K562 (cell line): ENCODE results near the gene ATP6V0A4. TPM values are rescaled to one million over a fixed set of nuclear protein-coding genes. Genes with fewer than 3 reads are reported as not detected.

Experiments used
- MAFF ChIP-seq: IDR thresholded peaks from 2 replicates; pipeline ENCODE4 v1.6.1; 2012; ENCODE audit warnings: low read length, improper control_type of control experiment
- MEF2D ChIP-seq: conservative IDR thresholded peaks from 2 replicates; pipeline ENCODE4 v1.6.1; 2016; ENCODE audit warnings: low read depth, missing genetic modification characterization, missing compliant biosample characterization
- NFATC3 ChIP-seq: fragments of 450-650 bp; IDR thresholded peaks from 2 replicates; pipeline ENCODE4 v1.6.1; 2017; ENCODE audit warnings: mild to moderate bottlenecking
- NUFIP1 ChIP-seq: fragments of 450-650 bp; IDR thresholded peaks from 2 replicates; pipeline ENCODE4 v1.6.1; 2018; ENCODE audit not compliant: partially characterized antibody
- ZNF316 ChIP-seq: fragments of 450-650 bp; IDR thresholded peaks from 2 replicates; pipeline ENCODE4 v1.6.1; 2016
- polyA plus RNA-seq, 8 experiments: library from polyadenylated mRNA; depleted of rRNA in 4 of 8; stranded (reverse) in 5 of 8; unstranded in 3 of 8; fragments of >200 nt; fragmentation: Nextera tagmentation in 2 of 8; fragmentation: Illumina TruSeq in 1 of 8; extraction: Ambion mirVana in 2 of 8; extraction: Trizol in 1 of 8; gene quantifications; 2 replicates each; pipeline versions ENCODE4 v1.2.1 to v1.2.3, GENCODE V29; 2011 to 2014; ENCODE audit warnings: inconsistent platforms in 1 of 8, missing spikeins in 1 of 8
- total RNA-seq, 7 experiments: library from RNA; depleted of rRNA in 6 of 7; stranded (reverse); fragments of >200 nt in 6 of 7; fragmentation: Illumina TruSeq in 2 of 7; extraction: Trizol in 2 of 7; gene quantifications; 2 replicates each; pipeline versions ENCODE4 v1.2.1 to v1.2.3, GENCODE V29; 2011 to 2021; ENCODE audit warnings: low replicate concordance in 1 of 7
- TF ChIP-seq, protein P1 (sequence below): fragments of 450-650 bp; IDR thresholded peaks from 2 replicates; pipeline ENCODE4 v1.6.1; 2016; ENCODE audit warnings: mild to moderate bottlenecking, moderate library complexity

ATP6V0A4 gene
- total and polyA plus RNA-seq, 9 of the 15 experiments (the other 6 are each of a cell fraction or from before 2014, with no cell fraction given), result 0.03 TPM; not detected in 8

DNA sequence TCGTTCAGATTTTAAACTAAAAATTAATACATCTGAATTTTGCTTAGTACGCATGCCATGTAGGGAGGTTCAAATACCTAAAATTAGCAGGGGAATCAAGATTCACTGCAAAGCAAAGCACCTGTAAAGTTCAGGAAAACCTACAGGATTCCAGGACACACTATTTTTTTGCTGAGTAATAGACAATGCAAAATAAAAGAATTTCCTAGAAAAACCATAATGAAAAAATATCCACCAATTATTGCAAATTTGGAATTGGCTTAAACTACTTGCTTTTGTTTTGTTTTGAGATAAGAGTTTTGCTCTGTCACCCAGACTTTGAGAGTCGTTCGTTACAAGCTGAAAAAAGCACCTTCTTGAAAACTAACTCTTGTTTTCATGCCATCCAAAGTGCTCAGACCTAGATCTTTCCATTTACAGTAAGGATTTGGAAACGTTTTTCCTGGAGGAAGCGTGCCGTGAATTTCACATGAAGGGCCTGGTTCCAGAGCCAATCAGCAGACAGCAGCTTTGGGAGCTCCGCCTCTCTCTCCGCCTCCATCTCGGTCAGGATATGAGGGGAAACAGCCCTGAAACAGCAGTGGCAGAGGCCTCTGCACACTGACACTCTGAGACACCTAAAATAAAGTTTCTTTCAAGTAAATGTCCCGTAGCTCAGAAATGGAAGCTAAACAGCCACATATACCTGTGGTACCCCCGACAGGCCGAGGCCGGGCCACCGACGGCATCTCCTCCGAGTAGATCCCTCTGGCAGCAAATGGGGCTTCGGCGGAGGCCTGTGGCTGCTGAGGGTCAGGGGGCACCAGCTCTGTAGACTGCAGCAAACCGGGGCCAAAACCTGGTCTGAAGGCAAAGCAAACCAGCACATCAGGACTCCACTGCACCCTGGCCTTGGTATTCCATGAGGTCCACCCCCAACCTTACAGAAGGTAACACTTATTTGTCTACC lies 45.9 kb upstream of the ATP6V0A4 start (continued):
- TF ChIP-seq, protein P1, sequence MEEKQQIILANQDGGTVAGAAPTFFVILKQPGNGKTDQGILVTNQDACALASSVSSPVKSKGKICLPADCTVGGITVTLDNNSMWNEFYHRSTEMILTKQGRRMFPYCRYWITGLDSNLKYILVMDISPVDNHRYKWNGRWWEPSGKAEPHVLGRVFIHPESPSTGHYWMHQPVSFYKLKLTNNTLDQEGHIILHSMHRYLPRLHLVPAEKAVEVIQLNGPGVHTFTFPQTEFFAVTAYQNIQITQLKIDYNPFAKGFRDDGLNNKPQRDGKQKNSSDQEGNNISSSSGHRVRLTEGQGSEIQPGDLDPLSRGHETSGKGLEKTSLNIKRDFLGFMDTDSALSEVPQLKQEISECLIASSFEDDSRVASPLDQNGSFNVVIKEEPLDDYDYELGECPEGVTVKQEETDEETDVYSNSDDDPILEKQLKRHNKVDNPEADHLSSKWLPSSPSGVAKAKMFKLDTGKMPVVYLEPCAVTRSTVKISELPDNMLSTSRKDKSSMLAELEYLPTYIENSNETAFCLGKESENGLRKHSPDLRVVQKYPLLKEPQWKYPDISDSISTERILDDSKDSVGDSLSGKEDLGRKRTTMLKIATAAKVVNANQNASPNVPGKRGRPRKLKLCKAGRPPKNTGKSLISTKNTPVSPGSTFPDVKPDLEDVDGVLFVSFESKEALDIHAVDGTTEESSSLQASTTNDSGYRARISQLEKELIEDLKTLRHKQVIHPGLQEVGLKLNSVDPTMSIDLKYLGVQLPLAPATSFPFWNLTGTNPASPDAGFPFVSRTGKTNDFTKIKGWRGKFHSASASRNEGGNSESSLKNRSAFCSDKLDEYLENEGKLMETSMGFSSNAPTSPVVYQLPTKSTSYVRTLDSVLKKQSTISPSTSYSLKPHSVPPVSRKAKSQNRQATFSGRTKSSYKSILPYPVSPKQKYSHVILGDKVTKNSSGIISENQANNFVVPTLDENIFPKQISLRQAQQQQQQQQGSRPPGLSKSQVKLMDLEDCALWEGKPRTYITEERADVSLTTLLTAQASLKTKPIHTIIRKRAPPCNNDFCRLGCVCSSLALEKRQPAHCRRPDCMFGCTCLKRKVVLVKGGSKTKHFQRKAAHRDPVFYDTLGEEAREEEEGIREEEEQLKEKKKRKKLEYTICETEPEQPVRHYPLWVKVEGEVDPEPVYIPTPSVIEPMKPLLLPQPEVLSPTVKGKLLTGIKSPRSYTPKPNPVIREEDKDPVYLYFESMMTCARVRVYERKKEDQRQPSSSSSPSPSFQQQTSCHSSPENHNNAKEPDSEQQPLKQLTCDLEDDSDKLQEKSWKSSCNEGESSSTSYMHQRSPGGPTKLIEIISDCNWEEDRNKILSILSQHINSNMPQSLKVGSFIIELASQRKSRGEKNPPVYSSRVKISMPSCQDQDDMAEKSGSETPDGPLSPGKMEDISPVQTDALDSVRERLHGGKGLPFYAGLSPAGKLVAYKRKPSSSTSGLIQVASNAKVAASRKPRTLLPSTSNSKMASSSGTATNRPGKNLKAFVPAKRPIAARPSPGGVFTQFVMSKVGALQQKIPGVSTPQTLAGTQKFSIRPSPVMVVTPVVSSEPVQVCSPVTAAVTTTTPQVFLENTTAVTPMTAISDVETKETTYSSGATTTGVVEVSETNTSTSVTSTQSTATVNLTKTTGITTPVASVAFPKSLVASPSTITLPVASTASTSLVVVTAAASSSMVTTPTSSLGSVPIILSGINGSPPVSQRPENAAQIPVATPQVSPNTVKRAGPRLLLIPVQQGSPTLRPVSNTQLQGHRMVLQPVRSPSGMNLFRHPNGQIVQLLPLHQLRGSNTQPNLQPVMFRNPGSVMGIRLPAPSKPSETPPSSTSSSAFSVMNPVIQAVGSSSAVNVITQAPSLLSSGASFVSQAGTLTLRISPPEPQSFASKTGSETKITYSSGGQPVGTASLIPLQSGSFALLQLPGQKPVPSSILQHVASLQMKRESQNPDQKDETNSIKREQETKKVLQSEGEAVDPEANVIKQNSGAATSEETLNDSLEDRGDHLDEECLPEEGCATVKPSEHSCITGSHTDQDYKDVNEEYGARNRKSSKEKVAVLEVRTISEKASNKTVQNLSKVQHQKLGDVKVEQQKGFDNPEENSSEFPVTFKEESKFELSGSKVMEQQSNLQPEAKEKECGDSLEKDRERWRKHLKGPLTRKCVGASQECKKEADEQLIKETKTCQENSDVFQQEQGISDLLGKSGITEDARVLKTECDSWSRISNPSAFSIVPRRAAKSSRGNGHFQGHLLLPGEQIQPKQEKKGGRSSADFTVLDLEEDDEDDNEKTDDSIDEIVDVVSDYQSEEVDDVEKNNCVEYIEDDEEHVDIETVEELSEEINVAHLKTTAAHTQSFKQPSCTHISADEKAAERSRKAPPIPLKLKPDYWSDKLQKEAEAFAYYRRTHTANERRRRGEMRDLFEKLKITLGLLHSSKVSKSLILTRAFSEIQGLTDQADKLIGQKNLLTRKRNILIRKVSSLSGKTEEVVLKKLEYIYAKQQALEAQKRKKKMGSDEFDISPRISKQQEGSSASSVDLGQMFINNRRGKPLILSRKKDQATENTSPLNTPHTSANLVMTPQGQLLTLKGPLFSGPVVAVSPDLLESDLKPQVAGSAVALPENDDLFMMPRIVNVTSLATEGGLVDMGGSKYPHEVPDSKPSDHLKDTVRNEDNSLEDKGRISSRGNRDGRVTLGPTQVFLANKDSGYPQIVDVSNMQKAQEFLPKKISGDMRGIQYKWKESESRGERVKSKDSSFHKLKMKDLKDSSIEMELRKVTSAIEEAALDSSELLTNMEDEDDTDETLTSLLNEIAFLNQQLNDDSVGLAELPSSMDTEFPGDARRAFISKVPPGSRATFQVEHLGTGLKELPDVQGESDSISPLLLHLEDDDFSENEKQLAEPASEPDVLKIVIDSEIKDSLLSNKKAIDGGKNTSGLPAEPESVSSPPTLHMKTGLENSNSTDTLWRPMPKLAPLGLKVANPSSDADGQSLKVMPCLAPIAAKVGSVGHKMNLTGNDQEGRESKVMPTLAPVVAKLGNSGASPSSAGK, result peak; percentile 30
- TF ChIP-seq NFATC3, result no peak
- peak; percentile 47; the same call in 1 of the 2 replicates for TF ChIP-seq MAFF
- TF ChIP-seq MEF2D (tag), result no peak
- peak; percentile 69 for TF ChIP-seq ZNF316
- TF ChIP-seq NUFIP1, result no peak
